A673 (cell line): Measurements from ENCODE around the gene PDSS1. TPM values are rescaled to one million over a fixed set of nuclear protein-coding genes. Genes with fewer than 3 reads are reported as not detected.

ENCODE experiments used
- BruUV-seq: library from RNA; stranded (reverse); fragments of 400-500 nt; replicated peaks from 2 replicates; lab custom pipeline; 2021; lab: Mats Ljungman, UMichigan
- CTCF ChIA-PET: fragments of 300-600 bp; sonication (Branson Sonifier 250); formaldehyde crosslinking; loops from one replicate; lab custom pipeline; 2022; ENCODE audit warnings: antibody characterized with exemption; lab: Charles Lee
- POLR2A ChIA-PET: fragments of 300-600 bp; sonication (Branson Sonifier 250); formaldehyde crosslinking; loops from one replicate; lab custom pipeline; 2022; ENCODE audit warnings: antibody characterized with exemption; ENCODE audit not compliant: low non-redundant PET; lab: Charles Lee
- DNase-seq: peaks from one replicate; pipeline ENCODE4 v3.0.0-alpha.2; 2015; ENCODE audit warnings: low spot score
- H3K27ac ChIP-seq: fragments of 200-600 bp; sonication (generic); 2 replicates; pipeline ENCODE4 v1.5.1; 2016; ENCODE audit warnings: mixed run types, low read depth, mild to moderate bottlenecking, mixed read lengths, antibody characterized with exemption, low read length; ENCODE audit not compliant: poor library complexity, severe bottlenecking
- H3K27me3 ChIP-seq: fragments of 200-600 bp; sonication (generic); replicated peaks from 2 replicates; pipeline ENCODE4 v1.6.1; 2017; ENCODE audit warnings: mixed run types, low read depth, mild to moderate bottlenecking, mixed read lengths, antibody characterized with exemption, low read length; ENCODE audit not compliant: insufficient read depth, poor library complexity
- H3K36me3 ChIP-seq: fragments of 200-600 bp; sonication (generic); 2 replicates; pipeline ENCODE4 v1.6.1; 2016; ENCODE audit warnings: mixed run types, mild to moderate bottlenecking, mixed read lengths, antibody characterized with exemption, low read length; ENCODE audit not compliant: insufficient read depth, poor library complexity, severe bottlenecking
- H3K4me1 ChIP-seq: fragments of 200-600 bp; sonication (generic); 2 replicates; pipeline ENCODE4 v1.6.1; 2017; ENCODE audit warnings: mixed run types, mild to moderate bottlenecking, mixed read lengths, antibody characterized with exemption, low read length; ENCODE audit not compliant: insufficient read depth, poor library complexity, severe bottlenecking
- H3K4me3 ChIP-seq: fragments of 200-600 bp; sonication (generic); 2 replicates; pipeline ENCODE4 v1.5.1; 2016; ENCODE audit warnings: low read depth, mixed run types, mild to moderate bottlenecking, mixed read lengths, low read length; ENCODE audit not compliant: poor library complexity, severe bottlenecking
- H3K9me3 ChIP-seq: fragments of 200-600 bp; sonication (generic); 2 replicates; pipeline ENCODE4 v1.6.1; 2016; ENCODE audit warnings: mixed run types, low read depth, mild to moderate bottlenecking, mixed read lengths, antibody characterized with exemption, low read length; ENCODE audit not compliant: poor library complexity, severe bottlenecking
- CTCF ChIP-seq: fragments of 300-800, 200-600 bp; sonication (generic); conservative IDR thresholded peaks from 2 replicates; pipeline ENCODE4 v1.5.1; 2017; ENCODE audit warnings: low read depth, mild to moderate bottlenecking, antibody characterized with exemption, low read length, moderate library complexity, mixed read lengths
- EZH2 ChIP-seq: fragments of 200-600 bp; sonication (generic); IDR thresholded peaks from 2 replicates; pipeline ENCODE4 v1.6.1; 2017; ENCODE audit warnings: borderline replicate concordance, low read depth, mild to moderate bottlenecking, mixed read lengths, antibody characterized with exemption, low read length; ENCODE audit not compliant: poor library complexity, severe bottlenecking
- intact Hi-C: fragments of 100-400 bp; cut with micrococcal nuclease; formaldehyde crosslinking; loops from one replicate; pipeline ENCODE4 v1.10.0; 2022; ENCODE audit not compliant: unreplicated experiment
- total RNA-seq: library from RNA; stranded (reverse); gene quantifications from 2 replicates; pipeline ENCODE4 v1.2.3, GENCODE V29; 2021

The PDSS1 gene
- total RNA-seq, 1 experiment from 2014 or later, result 55.4 TPM

DNA sequence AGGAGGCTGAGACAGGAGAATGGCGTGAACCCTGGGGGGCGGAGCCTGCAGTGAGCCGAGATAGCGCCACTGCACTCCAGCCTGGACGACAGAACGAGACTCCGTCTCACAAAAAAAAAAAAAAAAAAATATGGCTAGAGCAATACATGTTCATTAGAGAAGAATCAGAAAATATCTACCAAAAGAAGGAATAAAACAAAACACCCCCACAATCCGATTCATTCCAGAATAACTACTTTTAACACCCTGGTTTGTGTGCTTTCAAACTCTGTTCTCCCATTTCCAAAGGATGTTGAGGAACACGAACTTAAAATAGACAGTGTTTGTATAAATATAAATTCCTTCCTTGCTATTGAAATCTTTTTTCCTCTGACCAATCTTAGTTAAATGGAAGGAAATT, 6.5 kb downstream of the PDSS1 start:
- no peak overlapping the region for H3K27ac ChIP-seq
- H3K4me1 ChIP-seq, result peaks cover 8% of the 10 kb centered on the region
- H3K4me3 ChIP-seq, result no peak overlapping the region
- no peak for DNase-seq
- TF ChIP-seq CTCF, result no peak
- no peak for TF ChIP-seq EZH2
- no peaks in the 10 kb centered on the region for H3K9me3 ChIP-seq
- H3K27me3 ChIP-seq, result no peaks in the 10 kb centered on the region
- POLR2A ChIA-PET, result no interaction called here
- intact Hi-C loops, result no loop called here
- no TSS peak for BruUV-seq
- H3K36me3 ChIP-seq, result peaks cover 56% of the 10 kb centered on the region
- CTCF ChIA-PET, result no interaction called here

DNA sequence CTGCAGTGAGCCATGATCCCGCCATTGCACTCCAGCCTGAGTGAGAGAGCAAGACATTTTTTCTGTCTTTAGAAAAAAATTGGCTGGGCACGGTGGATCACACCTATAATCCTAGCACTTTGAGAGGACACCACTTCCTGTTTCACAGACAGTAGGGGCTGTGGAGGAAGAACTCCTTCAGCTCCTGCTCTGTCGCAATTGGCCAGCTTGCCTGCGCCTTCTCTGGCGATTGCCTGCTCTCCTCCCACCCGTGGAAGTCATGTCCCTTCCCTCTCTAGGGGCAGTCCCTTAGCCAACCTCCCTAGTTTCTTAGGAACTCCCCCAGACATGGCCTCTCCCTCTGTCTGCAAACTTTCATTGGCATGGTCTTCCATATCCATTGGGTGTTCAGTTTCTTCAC, 8.7 kb downstream of the PDSS1 start:
- intact Hi-C loops, result no loop called here
- no peak overlapping the region for H3K27ac ChIP-seq
- no peaks in the 10 kb centered on the region for H3K9me3 ChIP-seq
- H3K4me1 ChIP-seq, result peaks cover 5% of the 10 kb centered on the region
- ChIA-PET POLR2A (no interaction called here), CTCF (no interaction called here)
- H3K36me3 ChIP-seq, result peaks cover 55% of the 10 kb centered on the region
- TF ChIP-seq EZH2 (no peak), CTCF (no peak)
- H3K4me3 ChIP-seq, result no peak overlapping the region
- DNase-seq, result no peak
- no peaks in the 10 kb centered on the region for H3K27me3 ChIP-seq
- no TSS peak for BruUV-seq

GRCh38 chr10:26706936-26707335, 9.4 kb downstream of the PDSS1 start:
- CTCF ChIA-PET, result no interaction called here
- no TSS peak for BruUV-seq

GRCh38 chr10:26711324-26711723, 13.8 kb downstream of the PDSS1 start:
- no TSS peak for BruUV-seq
- CTCF ChIA-PET, result no interaction called here

More at GRCh38 chr10:26706936-26707335, 9.4 kb downstream of the PDSS1 start:
- DNase-seq, result no peak
- intact Hi-C loops, result no loop called here
- no peaks in the 10 kb centered on the region for H3K9me3 ChIP-seq
- peaks cover 55% of the 10 kb centered on the region for H3K36me3 ChIP-seq
- H3K27me3 ChIP-seq, result no peaks in the 10 kb centered on the region
- no peak for TF ChIP-seq EZH2
- POLR2A ChIA-PET, result no interaction called here
- no peak overlapping the region for H3K4me3 ChIP-seq
- no peak overlapping the region for H3K27ac ChIP-seq
- no peaks in the 10 kb centered on the region for H3K4me1 ChIP-seq

More at GRCh38 chr10:26711324-26711723, 13.8 kb downstream of the PDSS1 start:
- no peak overlapping the region for H3K27ac ChIP-seq
- TF ChIP-seq CTCF (no peak), EZH2 (no peak)
- H3K36me3 ChIP-seq, result peaks cover 46% of the 10 kb centered on the region
- no peaks in the 10 kb centered on the region for H3K9me3 ChIP-seq
- POLR2A ChIA-PET, result no interaction called here
- intact Hi-C loops, result no loop called here
- no peaks in the 10 kb centered on the region for H3K4me1 ChIP-seq
- no peak for DNase-seq
- no peaks in the 10 kb centered on the region for H3K27me3 ChIP-seq
- H3K4me3 ChIP-seq, result no peak overlapping the region
